GM12878 (cell line): Measurements from ENCODE around the gene MRPL12. TPM values are rescaled to one million over a fixed set of nuclear protein-coding genes. Genes with fewer than 3 reads are reported as not detected.

ENCODE experiments used
- ATAC-seq: fragments of 200-7000 bp; cut with Tn5 transposase; 3 replicates; pipeline ENCODE4 v1.9.1; 2020; ENCODE audit warnings: mild to moderate bottlenecking, moderate library complexity
- Bru-seq: library from RNA; stranded (reverse); fragments of 400-500 nt; gene quantifications from one replicate; lab custom pipeline; 2021; lab: Mats Ljungman, UMichigan
- BruChase-seq, 2 experiments: library from RNA; stranded (reverse); fragments of 400-500 nt; gene quantifications; one replicate each; lab custom pipeline; 2021; lab: Mats Ljungman, UMichigan
- BruUV-seq: library from RNA; stranded (reverse); fragments of 400-500 nt; replicated peaks from 2 replicates; lab custom pipeline; 2021; lab: Mats Ljungman, UMichigan
- CTCF ChIA-PET: fragments of 300-600 bp; sonication (Branson Sonifier 250); formaldehyde crosslinking; extraction: SDS; loops from one replicate; lab custom pipeline; 2021; ENCODE audit warnings: inconsistent platforms; lab: Yijun Ruan, JAX
- POLR2A ChIA-PET: fragments of 350-600 bp; formaldehyde crosslinking; extraction: SDS; loops from one replicate; lab custom pipeline; 2021; ENCODE audit warnings: inconsistent platforms; lab: Charles Lee
- RAD21 ChIA-PET: fragments of 300-600 bp; sonication (Branson Sonifier 250); formaldehyde crosslinking; loops from one replicate; lab custom pipeline; 2023; ENCODE audit warnings: antibody characterized with exemption; ENCODE audit not compliant: unreplicated experiment; lab: Charles Lee
- SMC1A ChIA-PET: fragments of 300-600 bp; sonication (Branson Sonifier 250); formaldehyde crosslinking; loops from one replicate; lab custom pipeline; 2023; ENCODE audit not compliant: unreplicated experiment, uncharacterized antibody; lab: Charles Lee
- DNase-seq: peaks from one replicate; pipeline ENCODE4 v3.0.0-alpha.2; 2011; ENCODE audit warnings: low read depth, low spot score
- FAIRE-seq: peaks from 3 replicates; lab custom pipeline; 2011; peaks lifted over from hg19 to GRCh38; lab: Jason Lieb, UNC
- H2AFZ ChIP-seq: 2 replicates; pipeline ENCODE4 v1.6.0; 2011; ENCODE audit warnings: low read depth, low read length, control low read depth; ENCODE audit not compliant: control insufficient read depth
- H3K27ac ChIP-seq: 2 replicates; pipeline ENCODE4 v1.5.1; 2011; ENCODE audit warnings: control low read depth; ENCODE audit not compliant: control insufficient read depth, insufficient read depth
- H3K27me3 ChIP-seq, 2 experiments: replicated peaks in 1 of 2; 2 replicates each; pipeline versions ENCODE4 v1.6.0 to v1.6.1; 2011; ENCODE audit warnings: low read length in 1 of 2; ENCODE audit not compliant: control insufficient read depth in 2 of 2, insufficient read depth in 2 of 2
- H3K36me3 ChIP-seq, 2 experiments: 2 replicates each; pipeline ENCODE4 v1.5.1; 2011; ENCODE audit warnings: low read length in 1 of 2; ENCODE audit not compliant: control insufficient read depth in 2 of 2, insufficient read depth in 2 of 2
- H3K4me1 ChIP-seq: 2 replicates; pipeline ENCODE4 v1.6.1; 2011; ENCODE audit warnings: mild to moderate bottlenecking, low read length, moderate library complexity, mixed read lengths; ENCODE audit not compliant: control insufficient read depth, insufficient read depth
- H3K4me2 ChIP-seq: 2 replicates; pipeline ENCODE4 v1.6.0; 2011; ENCODE audit warnings: control low read depth; ENCODE audit not compliant: control insufficient read depth, insufficient read depth
- H3K4me3 ChIP-seq: fragments of 200-600 bp; sonication (generic); 2 replicates; pipeline ENCODE4 v1.5.1; 2016
- H3K79me2 ChIP-seq: 2 replicates; pipeline ENCODE4 v1.6.0; 2011; ENCODE audit warnings: low read length; ENCODE audit not compliant: control insufficient read depth, insufficient read depth
- H3K9ac ChIP-seq: 2 replicates; pipeline ENCODE4 v1.8.0; 2011; ENCODE audit warnings: low read length, control low read depth, mixed read lengths; ENCODE audit not compliant: control insufficient read depth, insufficient read depth
- H3K9me3 ChIP-seq: replicated peaks from 3 replicates; pipeline ENCODE4 v1.5.1; 2011; ENCODE audit warnings: mild to moderate bottlenecking, low read length; ENCODE audit not compliant: control insufficient read depth, insufficient read depth
- H4K20me1 ChIP-seq: 2 replicates; pipeline ENCODE4 v1.6.0; 2011; ENCODE audit not compliant: control insufficient read depth, insufficient read depth
- BHLHE40 ChIP-seq, 2 experiments: fragments of 450-650 bp in 1 of 2; IDR thresholded peaks; 2 replicates each; pipeline ENCODE4 v1.6.1; 2011 to 2017; ENCODE audit warnings: low read depth in 2 of 2, borderline replicate concordance in 1 of 2, improper control_type of control experiment in 1 of 2, low read length in 1 of 2, mild to moderate bottlenecking in 1 of 2
- CBX5 ChIP-seq: sonication (generic); IDR thresholded peaks from 2 replicates; pipeline ENCODE4 v1.6.1; 2016; ENCODE audit warnings: low read depth, moderate library complexity, mild to moderate bottlenecking, inconsistent platforms
- HCFC1 ChIP-seq: fragments of 150-350 bp; IDR thresholded peaks from 2 replicates; pipeline ENCODE4 v1.6.1; 2014; ENCODE audit warnings: low read length
- KLF5 ChIP-seq: fragments of 450-650 bp; IDR thresholded peaks from 2 replicates; pipeline ENCODE4 v1.6.1; 2014; ENCODE audit warnings: mild to moderate bottlenecking; ENCODE audit not compliant: partially characterized antibody
- MEF2A ChIP-seq: IDR thresholded peaks from 2 replicates; pipeline ENCODE4 v1.6.1; 2011; ENCODE audit warnings: low read depth, mild to moderate bottlenecking, low read length, moderate library complexity; ENCODE audit not compliant: insufficient read depth
- RFX5 ChIP-seq: IDR thresholded peaks from 2 replicates; pipeline ENCODE4 v1.6.1; 2011; ENCODE audit warnings: low read depth, low read length, improper control_type of control experiment
- SPI1 ChIP-seq: IDR thresholded peaks from 2 replicates; pipeline ENCODE4 v1.6.1; 2011; ENCODE audit warnings: low read depth, mild to moderate bottlenecking, low read length, moderate library complexity, borderline replicate concordance; ENCODE audit not compliant: insufficient read depth
- TAF1 ChIP-seq: IDR thresholded peaks from 2 replicates; pipeline ENCODE4 v1.6.1; 2011; ENCODE audit warnings: mild to moderate bottlenecking, low read depth, low read length, borderline replicate concordance
- TCF12 ChIP-seq: IDR thresholded peaks from 2 replicates; pipeline ENCODE4 v1.6.1; 2011; ENCODE audit warnings: low read depth, mild to moderate bottlenecking, low read length
- TCF3 ChIP-seq: IDR thresholded peaks from 2 replicates; pipeline ENCODE4 v1.6.1; 2012; ENCODE audit warnings: low read depth, mild to moderate bottlenecking, low read length, borderline replicate concordance; ENCODE audit not compliant: insufficient read depth
- WGBS: methylation state at CpG from one replicate; pipeline ENCODE4 v1.1.6; 2016; ENCODE audit warnings: low lambda C conversion rate; ENCODE audit not compliant: insufficient replicate concordance, insufficient coverage; ENCODE audit errors: missing lambda C conversion rate; 5-methylcytosine and 5-hydroxymethylcytosine counted together
- in situ Hi-C: fragments of 300-500 bp; cut with MboI; formaldehyde crosslinking; loops from 9 replicates; pipeline ENCODE4 v1.14.3; 2018; ENCODE audit warnings: mixed read lengths
- intact Hi-C: fragments of 100-400 bp; cut with micrococcal nuclease; formaldehyde crosslinking; loops from one replicate; pipeline ENCODE4 v1.14.2; 2022; ENCODE audit not compliant: unreplicated experiment
- long read RNA-seq, 2 experiments: library from polyadenylated mRNA; unstranded; transcript quantifications; one replicate each; pipeline ENCODE4 v2.0.0, GENCODE V29; 2019 to 2020
- polyA minus RNA-seq, 3 experiments: library from RNA; depleted of rRNA, polyadenylated mRNA; stranded (reverse); fragments of >200 nt; gene quantifications; 2 replicates each; pipeline ENCODE4 v1.2.3, GENCODE V29; 2011
- polyA plus RNA-seq, 11 experiments: library from polyadenylated mRNA; depleted of rRNA in 4 of 11; unstranded in 6 of 11; stranded (reverse) in 5 of 11; fragments of >200 nt; fragmentation: Nextera tagmentation in 4 of 11; fragmentation: Illumina TruSeq in 1 of 11; extraction: Ambion mirVana in 4 of 11; extraction: Trizol in 1 of 11; gene quantifications; 1 replicate in 1 of 11; 2 replicates in 10 of 11; pipeline versions ENCODE4 v1.2.1 to v1.2.3, GENCODE V29; 2011 to 2016; ENCODE audit warnings: inconsistent platforms in 2 of 11, missing spikeins in 2 of 11, low read depth in 1 of 11
- total RNA-seq, 4 experiments: library from RNA; depleted of rRNA in 3 of 4; stranded (reverse); fragments of >200 nt in 3 of 4; fragmentation: Illumina TruSeq in 1 of 4; extraction: Trizol in 1 of 4; gene quantifications; 2 replicates each; pipeline versions ENCODE4 v1.2.1 to v1.2.3, GENCODE V29; 2013 to 2021
- TF ChIP-seq, protein P1 (sequence below), 3 experiments: IDR thresholded peaks in 2 of 3; conservative IDR thresholded peaks in 1 of 3; 2 replicates each; pipeline ENCODE4 v1.5.1; 2011; ENCODE audit warnings: low read depth in 3 of 3, low read length in 3 of 3, mild to moderate bottlenecking in 3 of 3, control low read depth in 2 of 3, moderate library complexity in 2 of 3, inconsistent platforms in 1 of 3, mixed read lengths in 1 of 3; ENCODE audit not compliant: control insufficient read depth in 2 of 3, insufficient read depth in 1 of 3; ENCODE audit errors: extremely low read depth in 1 of 3
- TF ChIP-seq, protein P2 (sequence below): fragments of 450-650 bp; IDR thresholded peaks from 2 replicates; pipeline ENCODE4 v1.6.1; 2017; ENCODE audit warnings: low read depth, mild to moderate bottlenecking, moderate library complexity

Gene MRPL12
- 8.8 and 10.1 TPM in 2 replicates for total RNA-seq (2013; cell fraction: nucleolus; rRNA removed)
- 115 and 157 TPM in 2 replicates for total RNA-seq (2014; rRNA removed)
- 37.5 and 42.7 TPM in 2 replicates for total RNA-seq (2014; rRNA removed; fragmentation: Illumina TruSeq; extraction: Trizol)
- total RNA-seq (2021), result 163 and 169 TPM in 2 replicates
- polyA plus RNA-seq (2011; ENCODE audit: low read depth), result 20.7 TPM
- polyA plus RNA-seq (2011; rRNA removed), result 50.4 and 77.8 TPM in 2 replicates
- polyA plus RNA-seq (2011; cell fraction: cytosol; rRNA removed), result 118 and 173 TPM in 2 replicates
- polyA plus RNA-seq (2011; cell fraction: nucleus; rRNA removed), result 63.4 and 87.9 TPM in 2 replicates
- 61.5 and 76.2 TPM in 2 replicates for polyA plus RNA-seq (2012)
- polyA plus RNA-seq (2014; fragmentation: Illumina TruSeq; extraction: Trizol), result 28.4 and 67.3 TPM in 2 replicates
- polyA plus RNA-seq (2014; fragmentation: Nextera tagmentation; extraction: Ambion mirVana), result 1 to 10 TPM; 1.3 to 4.5 TPM
- 269 and 299 TPM in 2 replicates for polyA plus RNA-seq (2014; rRNA removed)
- 100 to 1,000 TPM; 235 to 247 TPM for polyA plus RNA-seq (2016; fragmentation: Nextera tagmentation; extraction: Ambion mirVana)
- 25.1 and 41.4 TPM in 2 replicates for polyA minus RNA-seq (2011; rRNA and poly(A)+ RNA removed)
- polyA minus RNA-seq (2011; cell fraction: cytosol; rRNA and poly(A)+ RNA removed), result 26.9 and 29.7 TPM in 2 replicates
- polyA minus RNA-seq (2011; cell fraction: nucleus; rRNA and poly(A)+ RNA removed), result 6.0 and 18.1 TPM in 2 replicates
- Bru-seq, nascent RNA, result percentile 92 among the genes with signal in this experiment
- BruChase-seq, experiment 1, labeled RNA remaining after a 6-hour chase, result percentile 95 among the genes with signal in this experiment
- BruChase-seq, experiment 2, labeled RNA remaining after a 2-hour chase, result percentile 93 among the genes with signal in this experiment
- long read RNA-seq, experiment 1, transcript MRPL12-201 (5 exons, 1,028 nt), result major isoform, 135 of 139 reads
- long read RNA-seq, experiment 1, partial matches to known transcripts, result 2 of 139 reads
- long read RNA-seq, experiment 1, other reads (novel, unspliced or antisense), result 2 of 139 reads
- long read RNA-seq, experiment 2, transcript MRPL12-201 (5 exons, 1,028 nt), result major isoform, 38 of 39 reads
- long read RNA-seq, experiment 2, partial matches to known transcripts, result 1 of 39 reads
- long read RNA-seq, experiment 2, other reads (novel, unspliced or antisense), result 0 of 39 reads

DNA sequence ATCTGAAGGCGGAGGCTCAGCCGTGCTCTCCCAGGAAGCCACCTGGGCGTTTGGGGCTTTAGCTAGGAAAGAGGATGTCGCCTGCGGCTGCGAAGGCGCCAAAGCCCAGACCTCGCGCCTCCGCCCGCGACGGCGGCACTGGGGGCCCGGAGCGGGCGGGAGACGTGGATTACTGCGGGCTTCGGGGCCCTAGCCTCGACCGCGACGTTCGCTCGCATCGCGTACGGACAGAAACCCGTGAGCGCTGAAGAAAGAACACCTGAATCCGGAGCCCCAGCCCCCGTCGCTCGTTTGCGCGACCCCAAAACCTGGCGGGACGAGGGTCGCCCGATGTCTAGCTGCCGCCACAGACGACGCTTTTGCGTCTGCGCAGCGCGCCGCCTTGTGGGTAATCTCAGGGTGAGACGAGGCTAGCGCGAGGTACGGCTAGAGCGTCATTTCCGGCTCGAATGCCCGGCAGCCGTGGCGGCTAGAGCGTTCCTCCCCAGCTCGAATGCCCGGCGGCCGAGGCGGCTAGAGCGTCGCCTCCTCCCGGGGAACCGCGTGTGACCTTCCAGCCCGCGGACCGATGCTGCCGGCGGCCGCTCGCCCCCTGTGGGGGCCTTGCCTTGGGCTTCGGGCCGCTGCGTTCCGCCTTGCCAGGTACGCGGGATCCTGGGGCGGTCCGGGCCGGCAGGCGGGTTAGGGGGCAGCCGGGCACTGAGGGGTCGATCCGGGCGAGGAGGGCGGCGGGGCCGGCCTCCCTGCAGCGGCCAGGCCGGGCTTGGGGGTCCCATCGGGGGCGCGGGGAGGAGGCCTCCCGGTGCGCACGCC, at the start of gene MRPL12:
MRPL12 (plus strand) TSS at position 434 of the 813 bp plus-strand sequence; CDS start at position 569, 135 bp downstream.
- intact Hi-C loops (loop anchor here (2.0 kb wide), 1 partner anchor 20 kb away; the partner anchor contains the start of gene ARL16), in situ Hi-C loops (no loop called here)
- Histone ChIP-seq H3K27ac (peak within 1 kb of the TSS; percentile 94), H3K4me2 (peak within 1 kb of the TSS; percentile 91), H3K4me1 (peaks cover 8% of the 10 kb centered on the region), H3K9me3 (no peaks in the 10 kb centered on the region), H3K9ac (peak within 1 kb of the TSS; percentile 89), H3K4me3 (peak within 1 kb of the TSS; percentile 85), H3K79me2 (peaks cover 45% of the 10 kb centered on the region), H3K27me3 (no peaks in the 10 kb centered on the region), H2AFZ (peak within 1 kb of the TSS; percentile 75), H4K20me1 (0 out of 2 replicates have a peak, but pooled peaks cover 3% of the 10 kb centered on the region), H3K36me3 (peaks cover 16 to 28% of the 10 kb centered on the region in 2 experiments)
- no TSS peak for BruUV-seq
- DNase-seq (peak; percentile 69), FAIRE-seq (peak; percentile 93), ATAC-seq (peak; percentile 95)
- ChIA-PET SMC1A (interaction anchor here (0.6 to 1.0 kb wide), 2 partner anchors 18 to 156 kb away, joined by 3 read pairs; no protein-coding TSS in a partner anchor), POLR2A (interaction anchor here (0.6 to 3.5 kb wide), 10 partner anchors 8 to 334 kb away, joined by 3 to 32 read pairs (median 4); partner anchors contain the start of genes ARL16, CCDC137, DCXR and FAAP100), CTCF (interaction anchor here (1.2 to 2.7 kb wide), 4 partner anchors 8 to 102 kb away, joined by 3 to 9 read pairs (median 4); no protein-coding TSS in a partner anchor), RAD21 (interaction anchor here (0.7 to 1.6 kb wide), 5 partner anchors 8 to 33 kb away, joined by 3 to 5 read pairs (median 3); partner anchors contain the start of genes ARL16 and HGS)
- WGBS, result under 1% methylated on average over 84 of the region's 102 CpGs
- TF ChIP-seq, protein P1, sequence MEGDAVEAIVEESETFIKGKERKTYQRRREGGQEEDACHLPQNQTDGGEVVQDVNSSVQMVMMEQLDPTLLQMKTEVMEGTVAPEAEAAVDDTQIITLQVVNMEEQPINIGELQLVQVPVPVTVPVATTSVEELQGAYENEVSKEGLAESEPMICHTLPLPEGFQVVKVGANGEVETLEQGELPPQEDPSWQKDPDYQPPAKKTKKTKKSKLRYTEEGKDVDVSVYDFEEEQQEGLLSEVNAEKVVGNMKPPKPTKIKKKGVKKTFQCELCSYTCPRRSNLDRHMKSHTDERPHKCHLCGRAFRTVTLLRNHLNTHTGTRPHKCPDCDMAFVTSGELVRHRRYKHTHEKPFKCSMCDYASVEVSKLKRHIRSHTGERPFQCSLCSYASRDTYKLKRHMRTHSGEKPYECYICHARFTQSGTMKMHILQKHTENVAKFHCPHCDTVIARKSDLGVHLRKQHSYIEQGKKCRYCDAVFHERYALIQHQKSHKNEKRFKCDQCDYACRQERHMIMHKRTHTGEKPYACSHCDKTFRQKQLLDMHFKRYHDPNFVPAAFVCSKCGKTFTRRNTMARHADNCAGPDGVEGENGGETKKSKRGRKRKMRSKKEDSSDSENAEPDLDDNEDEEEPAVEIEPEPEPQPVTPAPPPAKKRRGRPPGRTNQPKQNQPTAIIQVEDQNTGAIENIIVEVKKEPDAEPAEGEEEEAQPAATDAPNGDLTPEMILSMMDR (IDR thresholded peaks at IDR 0.05 in 2 of 3, conservative IDR thresholded peaks at IDR 0.05 in 1 of 3; ENCODE audit: control insufficient read depth in 2 of 3, extremely low read depth in 1 of 3, insufficient read depth in 1 of 3, low read depth in 3 of 3, low read length in 3 of 3), result no peak
- 0 out of 2 replicates have a peak, but pooled peaks have one; percentile 21 for TF ChIP-seq TCF3
- TF ChIP-seq SPI1, result no peak
- no peak for TF ChIP-seq CBX5
- 0 out of 2 replicates have a peak, but pooled peaks have one; percentile 62 for TF ChIP-seq MEF2A
- TF ChIP-seq TCF12, result 0 out of 2 replicates have a peak, but pooled peaks have one; percentile 29
- TF ChIP-seq TAF1, result peak; percentile 90
- TF ChIP-seq RFX5, result peak; percentile 22; the same call in 1 of the 2 replicates
- peak; percentile 80 for TF ChIP-seq HCFC1
- TF ChIP-seq BHLHE40 (IDR thresholded peaks at IDR 0.05; ENCODE audit: borderline replicate concordance in 1 of 2, low read depth in 2 of 2, low read length in 1 of 2), result peak in 1 of 2 experiments; percentile 81; a peak in 2 of 4 replicates
- peak; percentile 45 for TF ChIP-seq KLF5
- TF ChIP-seq, protein P2, sequence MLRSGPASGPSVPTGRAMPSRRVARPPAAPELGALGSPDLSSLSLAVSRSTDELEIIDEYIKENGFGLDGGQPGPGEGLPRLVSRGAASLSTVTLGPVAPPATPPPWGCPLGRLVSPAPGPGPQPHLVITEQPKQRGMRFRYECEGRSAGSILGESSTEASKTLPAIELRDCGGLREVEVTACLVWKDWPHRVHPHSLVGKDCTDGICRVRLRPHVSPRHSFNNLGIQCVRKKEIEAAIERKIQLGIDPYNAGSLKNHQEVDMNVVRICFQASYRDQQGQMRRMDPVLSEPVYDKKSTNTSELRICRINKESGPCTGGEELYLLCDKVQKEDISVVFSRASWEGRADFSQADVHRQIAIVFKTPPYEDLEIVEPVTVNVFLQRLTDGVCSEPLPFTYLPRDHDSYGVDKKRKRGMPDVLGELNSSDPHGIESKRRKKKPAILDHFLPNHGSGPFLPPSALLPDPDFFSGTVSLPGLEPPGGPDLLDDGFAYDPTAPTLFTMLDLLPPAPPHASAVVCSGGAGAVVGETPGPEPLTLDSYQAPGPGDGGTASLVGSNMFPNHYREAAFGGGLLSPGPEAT, result peak; percentile 63; the same call in 1 of the 2 replicates
